DMS 273 treated with DMSO at 0.1 percent for 48 hours (cell line): Measurements from ENCODE around the gene CREB3.

Experiments used
- DNase-seq: peaks from one replicate; lab custom pipeline; 2025; lab: John Stamatoyannopoulos, UW

CREB3 gene

DNA sequence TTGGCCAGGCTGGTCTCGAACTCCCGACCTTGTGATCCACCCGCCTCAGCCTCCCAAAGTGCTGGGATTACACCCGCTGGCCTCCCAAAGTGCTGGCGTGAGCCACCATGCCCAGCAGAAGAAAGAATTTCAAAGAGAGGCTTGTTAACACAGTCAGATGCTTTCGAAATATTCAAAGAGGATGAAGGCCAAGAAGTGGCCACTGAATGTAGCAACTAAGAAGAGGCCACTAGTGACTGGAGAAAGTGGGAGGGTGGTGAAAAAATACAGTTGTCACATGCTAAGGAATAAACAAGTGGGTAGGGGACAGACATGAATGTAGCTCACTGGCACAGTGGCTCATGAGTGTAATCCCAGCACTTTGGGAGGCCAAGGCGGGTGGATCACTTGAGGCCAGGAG is 29.8 kb upstream of the CREB3 start:
- DNase-seq = no peak

- no peak for DNase-seq
Measured at GRCh38 chr9:35703906-35704672, 28.4 kb upstream of the CREB3 start.

- no peak for DNase-seq
Measured at GRCh38 chr9:35705372-35705771, 27.1 kb upstream of the CREB3 start.

- no peak for DNase-seq
Measured at GRCh38 chr9:35705836-35706430, 26.5 kb upstream of the CREB3 start.

- no peak for DNase-seq
Measured at GRCh38 chr9:35706951-35707350, 25.5 kb upstream of the CREB3 start.

DNA sequence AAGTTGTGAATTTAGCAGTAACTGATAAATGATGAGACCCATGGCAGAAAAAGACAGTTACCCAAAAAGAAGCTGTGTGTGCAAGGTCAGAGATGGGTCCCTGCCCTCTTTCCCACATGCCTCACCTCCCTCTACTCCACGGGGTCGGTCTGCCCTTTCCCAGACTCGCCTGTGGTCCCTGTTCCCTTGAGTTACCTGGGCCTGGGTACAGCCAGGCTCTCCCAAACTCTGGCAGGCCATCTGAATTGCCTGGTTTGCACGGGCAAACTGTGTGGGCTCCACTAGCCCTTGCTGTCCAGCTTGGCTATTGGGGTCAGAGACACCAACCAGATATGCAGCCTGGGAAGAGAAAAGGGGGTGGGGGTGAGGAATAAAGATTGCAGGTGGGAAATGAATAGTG is 24.3 kb upstream of the CREB3 start:
- no peak for DNase-seq

GRCh38 chr9:35710818-35711500 is 21.5 kb upstream of the CREB3 start:
- DNase-seq = no peak

DNA sequence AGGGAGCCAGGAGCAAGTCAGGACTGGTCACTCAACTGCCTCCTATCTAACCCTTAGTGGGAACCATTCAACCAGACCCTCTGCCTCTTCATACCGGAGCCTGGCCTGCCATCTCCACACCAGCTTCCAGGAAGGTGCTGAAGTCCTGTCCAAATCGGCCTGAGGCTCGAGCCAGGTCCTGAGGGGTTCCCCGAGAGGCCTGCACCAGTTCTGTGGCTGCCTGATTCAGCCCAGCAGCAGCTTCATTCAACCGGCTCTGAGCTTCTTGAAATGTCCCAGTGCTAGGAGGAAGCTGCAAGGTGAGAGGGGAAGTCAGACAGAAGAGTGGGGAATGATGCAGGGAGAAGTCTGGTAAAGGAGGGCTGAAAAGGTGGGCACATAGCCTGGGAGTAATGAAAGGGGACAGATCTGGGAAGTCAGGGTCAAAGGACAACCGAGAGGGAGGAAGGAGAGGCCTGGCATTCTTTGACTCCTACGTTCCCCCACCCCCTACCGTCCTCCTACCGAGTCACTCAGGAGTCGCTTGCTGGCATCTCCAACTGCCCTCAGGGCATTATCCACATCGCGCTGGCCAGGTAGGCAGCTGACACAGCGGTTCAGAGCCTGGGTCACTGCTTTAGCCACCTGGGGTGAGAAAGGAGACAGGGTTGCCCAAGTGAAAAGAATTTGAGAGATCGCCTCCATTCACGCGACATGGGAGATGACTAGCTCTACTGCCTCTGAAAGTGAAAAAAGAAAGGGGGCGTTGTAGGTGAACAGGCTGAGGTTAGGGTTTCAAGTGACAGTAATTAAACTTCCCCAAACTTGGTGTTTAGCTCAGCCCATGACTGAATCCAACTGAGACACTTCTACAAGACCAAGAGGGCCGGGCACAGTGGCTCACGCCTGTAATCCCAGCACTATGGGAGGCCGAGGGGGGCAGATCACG is 20.7 kb upstream of the CREB3 start:
- no peak for DNase-seq

DNA sequence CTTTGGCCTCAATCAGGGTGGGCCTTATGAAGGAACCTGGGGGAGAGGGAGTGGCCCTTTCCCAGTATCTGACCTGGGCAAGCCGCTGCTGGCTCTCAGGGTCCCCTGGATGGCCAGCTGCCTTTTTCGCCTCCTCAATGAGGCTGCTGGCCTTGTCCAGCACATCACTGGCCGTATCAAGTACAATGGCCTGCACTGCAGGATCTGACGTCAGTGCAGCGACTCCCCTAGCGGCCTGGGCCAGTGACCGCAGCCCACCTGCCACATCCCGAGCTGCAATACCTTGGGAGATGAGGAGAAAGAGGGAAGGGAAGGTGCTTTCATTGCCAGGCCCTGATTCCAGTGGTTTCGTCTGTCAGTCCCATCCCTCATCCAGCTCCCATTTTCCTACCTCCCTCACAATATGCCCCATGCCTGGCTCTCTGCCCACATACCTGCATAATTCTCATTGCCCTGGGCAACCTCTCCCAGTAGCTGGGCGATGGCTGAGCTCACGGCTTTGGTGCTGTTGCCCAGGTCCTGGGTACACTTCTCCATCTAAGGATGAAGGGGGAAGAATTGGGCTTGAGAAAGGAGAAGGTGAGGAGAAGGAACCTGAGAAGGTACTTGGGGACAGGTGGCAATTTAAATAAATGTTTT is 19.6 kb upstream of the CREB3 start:
- no peak for DNase-seq

- no peak for DNase-seq
Measured at GRCh38 chr9:35713578-35713977, 18.9 kb upstream of the CREB3 start.

- DNase-seq = no peak
Measured at GRCh38 chr9:35714123-35714522, 18.3 kb upstream of the CREB3 start.

GRCh38 chr9:35714579-35715252 is 17.8 kb upstream of the CREB3 start:
- no peak for DNase-seq

DNA sequence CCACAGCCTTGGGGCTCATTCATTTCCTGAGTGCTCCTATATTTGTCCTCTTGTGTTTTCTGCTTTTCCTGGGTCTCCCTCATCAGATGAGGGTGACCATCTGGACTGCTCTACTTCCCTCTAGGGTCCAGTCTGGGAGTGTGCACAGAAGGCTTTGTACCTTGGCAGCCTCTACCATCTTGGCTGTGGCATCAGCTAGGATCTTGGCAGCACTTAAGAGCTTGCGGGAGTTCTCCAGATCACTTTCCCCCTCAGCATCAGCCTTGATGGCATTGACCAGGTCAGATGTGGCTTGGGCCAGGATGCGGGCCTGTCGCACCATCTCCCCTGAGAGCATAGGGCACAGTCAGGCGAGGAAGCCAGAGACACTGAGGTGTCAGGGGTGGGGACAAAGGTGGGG is 16.2 kb upstream of the CREB3 start:
- DNase-seq = no peak

DNA sequence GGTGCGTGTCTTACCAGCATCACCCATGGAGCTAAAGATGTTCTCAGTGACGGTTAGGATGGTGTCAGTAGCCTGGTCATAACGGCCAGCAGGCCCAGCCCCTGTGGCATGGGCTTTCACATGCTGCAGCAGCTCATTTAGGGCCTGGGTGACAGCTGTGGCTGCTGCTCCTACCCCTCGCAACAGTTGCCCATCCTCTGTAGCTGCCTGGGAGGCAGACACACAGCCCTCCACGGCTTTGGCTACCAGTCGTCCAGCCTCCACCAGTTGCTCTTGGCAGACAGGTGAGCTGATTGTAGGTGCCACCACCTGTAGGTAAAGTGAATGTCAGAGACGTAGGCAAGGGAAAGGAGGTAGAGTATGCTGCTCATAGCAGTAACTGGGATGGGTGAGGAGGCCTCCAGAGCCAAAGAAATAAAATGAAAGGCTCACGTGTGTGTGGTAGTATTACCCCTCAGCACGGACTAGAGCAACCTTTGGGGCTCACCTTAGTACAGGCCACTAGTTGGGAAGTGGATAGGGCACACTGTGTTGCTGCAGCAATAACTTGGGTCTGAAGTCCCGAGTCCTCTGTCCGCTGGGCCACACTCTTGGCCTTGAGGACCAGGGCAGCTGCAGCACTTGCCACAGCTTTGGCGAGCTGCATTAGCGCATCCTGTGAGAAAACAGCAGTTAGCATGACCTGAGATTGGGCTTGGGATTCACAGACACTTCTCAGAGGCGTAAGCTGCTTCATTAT is 15.2 kb upstream of the CREB3 start:
- no peak for DNase-seq

GRCh38 chr9:35718721-35719511 is 13.6 kb upstream of the CREB3 start:
- DNase-seq = no peak

DNA sequence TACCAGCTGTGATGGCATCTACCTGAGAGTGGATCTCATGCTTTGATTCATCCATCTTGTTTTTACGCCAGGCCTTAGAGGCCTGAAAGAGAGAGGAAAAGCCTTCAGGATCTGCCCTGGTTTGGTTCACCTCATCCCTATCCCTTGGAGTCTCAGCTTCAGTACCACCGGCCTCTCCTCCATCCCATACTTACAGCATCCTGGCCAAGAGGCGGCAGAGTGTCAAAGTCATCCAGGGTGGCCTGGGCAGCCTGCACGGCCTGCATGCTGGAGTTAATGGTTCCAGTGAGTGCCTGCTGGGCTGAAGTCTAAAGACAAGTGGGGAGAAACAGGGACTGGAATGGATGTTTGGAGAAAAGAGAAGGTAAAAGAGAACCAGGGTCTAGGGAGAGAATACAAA is 12.9 kb upstream of the CREB3 start:
- no peak for DNase-seq

- no peak for DNase-seq
Measured at GRCh38 chr9:35723426-35723825, 9.0 kb upstream of the CREB3 start.

GRCh38 chr9:35723908-35724307 is 8.6 kb upstream of the CREB3 start:
- DNase-seq = no peak

GRCh38 chr9:35725362-35725761 is 7.1 kb upstream of the CREB3 start:
- no peak for DNase-seq

DNA sequence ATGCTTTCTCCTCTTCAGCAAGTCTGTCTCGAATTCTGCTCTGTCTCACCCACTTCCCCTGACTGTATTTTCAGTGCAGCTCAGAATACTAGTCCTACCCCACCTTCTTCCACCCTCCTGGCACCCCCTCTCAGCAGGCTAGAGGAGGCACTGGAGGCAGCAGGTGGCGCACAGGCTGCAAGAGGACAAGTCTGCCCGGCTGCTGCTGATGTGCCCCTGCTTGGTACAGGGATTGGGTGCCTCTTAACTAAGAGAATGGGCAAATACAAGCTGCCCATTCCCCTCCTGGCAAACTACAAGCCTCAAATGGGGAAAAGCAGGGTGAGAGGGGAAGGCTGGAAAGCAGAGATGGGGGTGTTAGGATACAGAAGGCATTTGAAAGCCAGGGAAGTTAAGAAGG is 5.5 kb upstream of the CREB3 start:
- peak; percentile 26 for DNase-seq
